Forelimb muscle (tissue), 1 donor: ENCODE results near the gene MYO3B. TPM values are rescaled to one million over a fixed set of nuclear protein-coding genes. Genes with fewer than 3 reads are reported as not detected.

Source experiments
- DNase-seq: peaks from one replicate; pipeline ENCODE4 v3.0.0-alpha.2; 2013; ENCODE audit warnings: low read depth
- polyA plus RNA-seq: library from polyadenylated mRNA; unstranded; fragments of 120-200 nt; gene quantifications from one replicate; pipeline ENCODE4 v1.2.1, GENCODE V29; 2013; ENCODE audit not compliant: insufficient read length

The MYO3B gene
- polyA plus RNA-seq, 1 donor = 0.10 TPM

DNA sequence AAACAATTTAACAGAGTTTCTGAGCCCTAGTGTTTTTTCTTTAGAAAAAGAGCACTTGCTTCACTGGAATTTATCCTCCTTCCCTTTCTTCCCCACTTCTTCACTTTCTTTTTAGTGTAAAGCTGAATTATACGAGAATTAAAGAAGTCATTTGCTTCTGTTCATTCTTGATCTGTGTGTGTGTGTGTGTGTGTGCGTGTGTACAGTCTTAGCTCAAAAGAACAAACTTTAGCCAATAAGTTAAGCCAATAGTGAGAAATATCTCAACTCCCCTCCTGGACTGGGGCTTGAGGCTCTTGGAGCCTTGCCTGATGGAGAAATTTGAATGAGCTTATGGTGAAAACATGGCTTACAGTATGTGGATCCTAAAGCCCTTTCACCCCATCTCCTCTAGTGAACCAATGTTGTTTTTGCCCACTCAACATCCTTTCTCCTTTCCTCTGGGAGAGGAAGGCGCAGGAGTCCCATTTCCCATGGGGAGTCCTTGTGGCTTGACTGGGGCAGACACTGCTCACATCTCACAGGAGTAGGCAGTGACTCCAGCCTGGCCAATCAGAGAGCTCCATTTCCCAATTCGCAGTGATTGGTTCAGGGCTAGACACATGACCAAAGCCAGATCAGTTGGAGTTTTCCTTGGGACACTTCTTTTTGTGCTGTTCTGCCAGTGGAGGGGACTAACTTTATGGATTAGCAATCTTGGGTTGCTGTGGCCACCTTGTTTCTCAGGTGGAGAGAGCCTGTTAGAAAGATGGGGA is 16.3 kb upstream of the MYO3B start:
- DNase-seq = no peak

DNA sequence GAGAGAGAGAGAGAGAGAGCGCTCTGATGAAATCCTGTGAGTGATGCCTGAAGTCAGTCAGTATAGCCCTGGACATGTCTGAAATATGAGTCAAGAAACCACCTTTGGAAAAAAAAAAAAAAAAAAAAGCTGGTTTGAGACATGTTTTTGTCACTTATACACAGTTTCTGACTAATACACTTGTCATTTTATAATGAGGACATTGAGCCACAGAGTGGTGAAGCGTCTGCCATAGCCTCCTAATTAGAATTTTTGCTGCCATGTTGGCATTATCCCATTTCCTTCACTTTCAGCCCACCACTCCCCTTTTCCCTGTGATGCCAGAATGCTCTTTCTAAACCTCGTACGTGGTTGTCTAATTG is 15.7 kb upstream of the MYO3B start:
- no peak for DNase-seq

DNA sequence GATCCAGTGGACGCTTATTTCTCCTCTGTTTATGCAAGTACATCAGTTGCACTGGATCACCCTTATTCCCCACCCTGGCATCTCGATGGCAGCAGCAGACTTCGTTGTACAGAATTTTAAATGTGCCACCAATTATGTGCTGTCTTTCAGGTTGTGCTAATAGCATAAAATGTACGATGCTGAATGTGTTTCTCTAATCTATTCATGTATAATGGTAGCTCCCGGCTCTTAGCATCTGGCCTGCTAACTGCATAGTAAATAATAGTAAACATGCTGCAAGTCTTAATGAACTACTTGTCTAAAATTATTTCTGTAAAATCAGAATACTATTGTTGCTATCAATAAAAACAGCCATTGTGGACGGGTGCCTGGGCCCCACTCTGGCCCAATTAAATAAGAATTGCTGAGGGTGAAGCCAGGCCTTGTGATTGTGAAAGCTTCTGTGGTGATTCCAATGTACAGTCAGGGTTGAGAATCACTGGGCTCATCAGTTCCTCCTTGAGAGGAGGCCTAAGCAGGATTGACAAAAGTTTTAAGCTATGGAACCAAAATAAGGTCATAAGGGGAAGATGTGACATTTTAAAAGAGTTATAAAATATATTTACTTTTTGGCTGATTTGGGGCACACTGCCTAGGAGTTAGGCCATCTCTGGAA is 14.4 kb upstream of the MYO3B start:
- DNase-seq = no peak

DNA sequence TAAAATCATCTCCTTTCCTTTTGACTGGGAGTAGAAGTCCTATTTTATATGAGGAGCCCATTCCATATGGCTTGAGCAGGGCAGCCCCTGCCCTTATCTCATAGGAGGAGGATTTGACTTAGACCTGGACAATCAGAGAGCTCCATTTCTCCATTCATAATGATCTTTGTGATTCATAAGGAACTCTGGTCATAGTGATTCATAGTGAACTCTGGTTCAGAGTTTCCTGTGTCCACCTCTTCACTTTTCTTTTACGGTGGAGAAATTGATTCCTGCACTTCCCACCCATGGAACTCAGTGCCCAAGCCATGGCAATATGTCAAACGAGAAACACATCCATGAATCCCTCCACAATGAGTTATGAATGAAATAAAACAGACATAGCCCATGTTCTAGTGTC is 12.8 kb upstream of the MYO3B start:
- DNase-seq = no peak

DNA sequence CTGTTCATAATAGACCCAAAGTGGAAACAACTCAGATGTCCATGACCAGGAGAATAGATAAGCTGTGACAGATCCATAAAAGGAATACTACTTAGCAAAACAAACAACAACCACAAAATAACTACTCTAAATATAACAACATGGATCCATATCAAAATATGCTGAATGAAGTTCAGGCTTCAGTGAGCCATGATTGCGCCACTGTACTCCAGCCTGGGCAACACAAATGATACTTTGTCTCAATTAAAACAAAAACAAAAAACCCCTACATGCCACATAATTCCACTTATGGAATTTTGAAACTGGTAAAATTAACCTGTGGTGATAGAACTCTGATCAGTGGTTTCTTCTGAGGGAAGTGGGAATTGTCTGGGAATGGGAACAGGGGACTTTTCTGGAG is 11.2 kb upstream of the MYO3B start:
- DNase-seq = no peak

DNA sequence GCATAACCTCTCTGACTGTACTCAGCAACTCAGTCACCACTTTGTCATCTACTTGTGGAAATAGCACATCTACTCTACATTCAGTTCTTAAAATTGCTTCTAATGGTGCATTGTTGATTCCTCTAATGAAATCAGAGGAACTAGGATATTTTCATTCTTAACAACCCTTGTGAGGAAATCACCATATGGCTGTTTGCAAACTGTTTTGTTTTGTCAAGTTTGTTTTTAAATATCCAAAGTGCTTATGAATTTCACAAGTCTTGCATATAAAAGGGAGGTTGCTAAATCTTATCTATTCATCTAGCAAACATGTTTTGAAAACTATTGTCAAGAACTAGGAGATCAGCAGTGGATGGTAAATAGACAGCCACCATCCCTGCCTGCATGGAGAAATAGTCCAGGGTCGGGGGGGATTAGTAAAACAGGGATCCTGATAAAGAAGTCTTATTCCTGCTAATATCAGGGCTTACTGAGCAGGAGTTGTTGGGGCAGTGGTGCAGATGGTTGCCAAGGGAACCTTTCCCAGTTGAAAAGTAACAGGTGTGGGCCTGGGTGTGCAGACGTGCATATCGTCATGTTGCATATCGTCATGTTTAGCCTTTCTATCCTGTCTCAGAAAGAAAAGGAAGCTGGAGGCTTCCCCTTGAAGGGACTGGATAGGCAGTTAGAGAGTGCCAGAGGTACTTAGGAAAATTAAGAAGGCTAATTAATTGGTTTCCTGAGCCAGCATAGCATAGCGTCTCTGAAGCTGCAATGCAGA is 7.5 kb upstream of the MYO3B start:
- no peak for DNase-seq

DNA sequence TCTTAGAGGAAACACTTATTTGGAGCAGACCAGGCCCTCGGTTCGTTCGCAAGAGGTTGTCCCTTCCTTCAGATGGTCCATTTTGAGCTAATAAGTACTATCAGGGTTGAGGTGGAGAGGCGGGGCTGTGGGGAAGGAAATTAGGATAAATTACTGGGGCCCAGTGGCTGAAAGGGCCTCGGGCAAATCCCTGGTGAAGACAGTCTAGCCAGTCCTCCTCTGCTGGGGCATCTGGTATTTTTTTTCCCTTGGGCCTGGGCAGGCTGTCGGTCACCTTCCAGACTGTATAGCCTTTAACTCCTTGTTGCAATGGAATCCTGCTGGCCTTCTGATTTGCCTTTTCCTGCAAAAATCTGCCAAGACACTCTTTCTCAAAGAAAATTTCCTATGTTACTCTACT is 1.7 kb upstream of the MYO3B start:
- DNase-seq = no peak

DNA sequence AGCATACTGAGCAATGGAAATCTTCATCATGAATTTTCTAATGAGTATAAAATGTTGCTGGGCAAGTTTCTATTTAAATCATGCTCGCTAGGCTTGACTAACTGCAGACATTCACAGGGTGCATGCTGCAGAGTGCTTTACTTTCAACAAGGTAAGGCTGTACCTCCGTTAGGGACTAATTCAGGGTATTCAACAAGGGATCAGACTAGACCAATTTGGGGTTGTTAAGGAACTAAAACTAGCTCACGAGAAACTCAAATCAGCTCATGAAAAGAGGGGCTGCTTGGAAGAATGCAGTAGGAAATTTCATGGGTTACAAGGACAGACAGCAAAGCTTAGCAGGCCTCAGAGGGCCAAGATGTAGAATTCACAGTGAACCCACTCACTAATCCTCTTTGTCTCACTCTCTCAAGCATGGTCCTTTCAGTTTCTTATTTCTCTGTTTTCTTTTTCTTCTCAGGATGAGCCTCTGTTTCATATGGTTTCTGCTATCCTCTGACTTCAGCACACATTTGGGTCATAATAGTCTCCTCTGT is 2.2 kb downstream of the MYO3B start:
- DNase-seq = no peak

DNA sequence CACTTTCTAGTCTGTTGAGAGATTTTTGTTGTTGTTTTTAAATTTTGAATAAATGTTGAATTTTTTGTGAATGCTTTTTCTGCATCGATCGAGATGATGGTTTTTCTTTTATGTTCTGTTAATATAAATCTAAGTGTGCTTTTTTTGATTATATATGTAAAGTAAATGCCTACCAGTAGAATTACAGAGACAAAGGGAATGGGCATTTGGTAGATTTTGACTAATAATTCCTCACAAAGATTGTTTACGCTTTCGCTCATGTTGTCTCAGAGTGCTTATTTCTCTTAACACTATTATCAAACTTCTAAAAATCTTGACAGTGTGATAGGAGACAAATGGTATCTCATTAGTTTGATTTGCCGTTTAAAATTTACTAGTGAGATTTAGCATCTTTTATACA is 3.7 kb downstream of the MYO3B start:
- DNase-seq = no peak

DNA sequence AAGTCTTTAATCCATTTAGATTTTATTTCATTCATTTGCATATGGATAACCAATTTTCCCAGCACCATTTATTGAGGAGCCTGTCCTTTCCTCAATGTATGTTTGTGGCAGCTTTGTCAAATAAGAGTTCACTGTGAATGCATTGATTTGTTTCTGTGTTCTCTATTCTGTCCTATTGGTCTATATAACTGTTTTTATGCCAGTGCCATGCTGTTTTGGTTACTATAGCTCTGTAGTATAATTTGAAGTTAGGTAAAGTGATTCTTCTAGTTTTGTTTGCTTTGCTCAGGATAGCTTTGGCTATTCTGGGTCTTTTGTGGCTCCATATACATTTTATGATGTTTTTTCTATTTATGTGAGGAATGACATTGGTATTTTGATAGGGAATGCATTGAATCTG is 7.4 kb downstream of the MYO3B start:
- DNase-seq = no peak

DNA sequence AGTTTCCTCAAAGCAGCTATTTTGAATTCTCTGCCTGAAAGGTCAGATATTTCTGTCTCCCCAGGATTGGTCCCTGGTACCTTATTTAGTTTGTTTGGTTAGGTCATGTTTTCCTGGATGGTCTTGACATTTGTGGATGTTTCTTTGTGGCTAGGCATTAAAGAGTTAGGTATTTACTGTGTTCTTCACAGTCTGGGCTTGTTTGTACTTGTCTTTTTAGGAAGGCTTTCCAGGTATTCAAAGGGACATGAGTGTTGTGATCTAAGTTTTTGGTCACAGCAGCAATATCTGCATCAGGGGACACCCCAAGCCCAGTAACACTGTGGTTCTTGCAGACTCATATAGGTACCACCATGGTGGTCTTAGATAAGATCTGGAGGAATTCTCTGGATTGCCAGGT is 11.8 kb downstream of the MYO3B start:
- no peak for DNase-seq

DNA sequence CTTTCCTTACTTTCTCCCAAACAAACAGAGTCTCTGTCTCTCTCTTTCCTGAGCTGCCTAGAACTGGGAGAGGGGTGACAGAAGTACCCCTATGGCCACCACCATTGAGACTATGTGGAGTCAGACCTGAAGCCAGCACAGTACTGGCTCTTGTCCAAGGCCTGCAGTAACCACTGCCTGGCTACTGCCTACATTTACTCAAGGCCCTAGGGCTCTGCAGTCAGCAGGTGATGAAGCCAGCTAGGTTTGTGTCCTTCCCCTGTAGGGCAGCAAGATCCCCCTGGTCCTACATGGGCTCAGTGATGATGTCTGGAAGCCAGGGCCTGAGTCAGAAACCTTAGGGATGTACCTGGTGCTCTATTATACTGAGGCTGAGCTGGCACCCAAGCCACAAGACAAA is 12.2 kb downstream of the MYO3B start:
- DNase-seq = no peak

DNA sequence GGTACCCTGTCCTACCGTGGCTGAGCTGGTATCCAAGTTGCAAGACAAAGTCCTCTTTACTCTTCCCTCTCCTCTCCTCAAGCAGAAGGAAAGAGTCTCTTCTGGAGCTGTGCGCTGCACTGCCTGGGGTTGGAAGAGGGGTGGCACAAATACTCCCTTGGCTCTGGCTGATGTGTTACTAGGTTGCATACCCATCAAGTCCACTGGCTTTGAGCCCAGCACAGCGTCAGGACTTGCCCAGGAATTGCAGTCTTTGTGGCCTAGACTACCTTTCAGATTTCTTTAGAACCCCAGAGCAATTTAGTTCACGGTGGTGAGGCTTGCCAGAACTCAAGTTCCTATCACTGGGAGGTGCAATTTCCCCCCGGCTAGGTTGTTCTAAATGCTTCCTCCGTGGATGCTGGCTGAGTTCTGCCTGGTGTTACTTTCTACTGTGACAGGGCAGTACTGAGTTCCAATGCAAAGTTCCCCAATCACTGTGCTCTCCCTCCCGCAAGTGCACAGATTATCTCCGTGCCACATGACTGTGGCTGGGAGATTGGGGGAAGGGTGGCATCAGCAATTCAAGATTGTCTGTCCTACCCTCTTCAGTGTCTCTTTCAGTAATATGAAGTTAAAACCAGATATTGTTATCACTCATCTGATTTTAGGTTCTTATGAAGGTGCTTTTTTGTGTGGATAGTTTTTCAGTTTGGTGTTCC is 13.4 kb downstream of the MYO3B start:
- no peak for DNase-seq

DNA sequence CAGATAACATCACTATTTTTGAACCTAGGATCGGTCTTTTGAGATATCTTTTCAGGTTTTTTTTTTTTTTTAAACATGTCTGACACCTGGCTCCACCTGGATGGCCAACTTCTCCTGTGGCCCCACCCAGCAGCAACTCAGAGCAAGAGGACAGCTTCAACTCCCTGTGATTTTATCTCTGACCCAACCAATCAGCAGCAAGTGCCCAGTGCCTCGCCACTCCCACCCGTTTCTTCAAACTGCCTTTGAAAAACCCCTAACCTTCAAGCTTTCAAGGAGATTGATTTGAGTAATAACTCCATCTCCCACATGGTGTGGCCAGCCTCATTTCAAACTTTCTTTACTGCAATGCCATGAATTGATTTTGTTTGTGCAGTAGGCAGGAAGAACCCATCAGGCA is 19.0 kb downstream of the MYO3B start:
- DNase-seq = no peak

DNA sequence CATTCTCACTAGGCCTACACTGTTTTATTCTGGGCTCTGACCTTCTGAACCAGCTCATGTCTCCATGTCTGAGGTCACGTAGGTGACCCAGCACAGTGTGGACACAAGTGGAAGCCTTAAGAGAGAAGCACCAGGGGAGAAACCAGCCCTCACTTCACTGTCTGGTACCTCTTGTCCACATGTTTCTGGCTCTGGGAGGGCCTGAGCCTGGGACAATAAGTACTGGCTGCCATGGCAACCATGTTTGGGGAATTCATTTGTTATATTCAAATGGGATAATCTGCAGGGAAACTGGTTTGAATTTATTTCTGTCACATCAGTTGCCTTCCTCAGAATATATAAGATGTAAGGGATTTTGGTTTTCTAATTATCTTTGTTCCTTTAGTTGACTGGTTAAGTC is 23.3 kb downstream of the MYO3B start:
- no peak for DNase-seq

DNA sequence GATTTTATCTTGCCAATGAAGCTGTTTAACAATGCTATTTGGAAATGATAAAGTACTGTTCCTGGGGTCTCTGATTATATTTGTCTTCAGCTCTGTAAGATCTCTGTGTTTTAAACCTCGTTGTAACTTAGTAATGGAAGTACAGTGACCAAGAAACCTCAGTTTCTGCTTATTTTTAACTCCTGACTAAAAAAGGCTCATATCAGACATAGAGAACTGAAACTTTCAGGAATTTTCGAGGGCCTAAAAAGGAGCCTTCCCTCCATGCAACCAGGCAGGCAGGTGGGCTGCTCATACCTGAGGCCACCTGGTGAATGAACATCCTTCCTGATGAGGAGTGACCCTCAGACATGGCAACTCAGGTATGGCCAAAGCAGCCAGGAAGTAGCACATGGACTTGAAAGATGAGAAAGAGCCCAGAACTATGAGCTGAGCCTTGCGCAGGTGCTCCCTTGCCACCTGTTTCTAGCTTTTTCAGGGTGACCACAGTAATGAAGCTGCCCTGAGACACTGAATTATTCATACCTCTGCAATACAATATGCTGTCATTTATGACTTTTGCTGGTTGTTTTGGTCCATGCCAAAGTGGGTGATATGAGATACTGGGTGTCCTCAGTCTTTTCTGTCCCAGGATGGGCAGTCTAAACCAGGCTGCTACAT is 23.9 kb downstream of the MYO3B start:
- DNase-seq = no peak

DNA sequence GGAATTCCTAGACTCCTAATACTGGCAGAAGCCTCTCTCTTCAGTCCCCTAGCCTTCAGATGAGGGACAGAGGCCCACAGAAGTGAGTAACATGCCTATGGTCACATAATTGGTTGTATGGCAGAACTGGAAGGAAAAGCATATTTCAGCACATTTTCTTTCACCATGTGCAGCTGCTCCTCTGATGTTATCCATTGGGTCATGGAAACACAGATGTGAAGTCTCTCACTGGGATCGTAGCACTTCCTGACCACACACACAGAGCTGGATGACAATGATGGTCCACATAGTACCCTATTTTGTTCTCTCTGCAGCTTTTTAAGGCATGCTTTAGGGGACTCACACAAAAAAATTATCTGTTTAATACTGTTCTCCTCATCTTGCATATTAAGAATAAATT is 24.5 kb downstream of the MYO3B start:
- DNase-seq = peak; percentile 60

DNA sequence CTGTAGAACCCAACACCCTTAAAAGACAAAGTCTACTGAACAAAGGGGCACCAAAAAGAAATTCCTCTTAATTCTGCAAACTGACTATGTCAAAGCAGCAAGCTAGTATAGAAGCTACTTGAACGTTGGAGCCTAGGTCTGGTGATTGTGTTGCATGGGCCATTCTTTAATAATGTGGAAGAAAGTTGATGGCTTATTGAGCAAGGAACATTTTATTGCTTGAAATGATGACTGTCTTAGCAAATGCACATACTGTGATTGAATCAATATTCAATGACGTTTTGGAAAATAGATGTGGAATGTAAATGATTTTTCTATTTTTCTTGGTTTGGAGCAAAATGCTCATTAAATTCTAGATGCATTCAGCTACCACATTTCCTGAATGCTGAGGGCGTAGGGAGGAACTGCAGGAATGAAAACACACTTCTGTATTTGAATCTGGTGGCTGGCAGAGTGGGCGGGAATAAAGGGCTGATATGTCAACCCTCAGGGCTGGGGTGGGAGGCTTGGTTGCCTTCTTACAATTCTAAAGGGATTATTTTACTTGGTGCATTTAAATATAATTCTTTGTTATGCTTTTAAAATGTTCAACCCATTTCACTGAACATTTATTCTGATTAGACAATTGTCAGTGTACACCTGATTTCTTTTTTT is 26.5 kb downstream of the MYO3B start:
- no peak for DNase-seq

DNA sequence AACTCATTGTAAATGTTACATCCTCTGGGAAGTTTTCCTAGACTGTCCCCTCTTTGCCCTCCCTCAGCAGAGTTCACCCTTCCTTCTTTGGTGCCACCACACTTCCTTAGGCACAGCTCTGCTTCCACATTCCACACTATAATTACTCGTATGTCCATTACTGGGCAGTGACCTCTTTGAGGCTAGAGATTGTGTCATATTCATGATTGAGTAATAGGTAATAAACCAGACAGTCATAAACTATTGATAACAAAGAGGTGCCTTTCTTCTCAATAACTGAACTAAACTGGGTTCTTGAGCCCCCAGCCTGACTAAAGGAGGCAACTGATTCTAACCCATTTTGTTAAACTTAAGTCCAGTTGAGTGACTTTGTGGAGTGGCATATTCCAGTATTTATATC is 28.3 kb downstream of the MYO3B start:
- DNase-seq = no peak

DNA sequence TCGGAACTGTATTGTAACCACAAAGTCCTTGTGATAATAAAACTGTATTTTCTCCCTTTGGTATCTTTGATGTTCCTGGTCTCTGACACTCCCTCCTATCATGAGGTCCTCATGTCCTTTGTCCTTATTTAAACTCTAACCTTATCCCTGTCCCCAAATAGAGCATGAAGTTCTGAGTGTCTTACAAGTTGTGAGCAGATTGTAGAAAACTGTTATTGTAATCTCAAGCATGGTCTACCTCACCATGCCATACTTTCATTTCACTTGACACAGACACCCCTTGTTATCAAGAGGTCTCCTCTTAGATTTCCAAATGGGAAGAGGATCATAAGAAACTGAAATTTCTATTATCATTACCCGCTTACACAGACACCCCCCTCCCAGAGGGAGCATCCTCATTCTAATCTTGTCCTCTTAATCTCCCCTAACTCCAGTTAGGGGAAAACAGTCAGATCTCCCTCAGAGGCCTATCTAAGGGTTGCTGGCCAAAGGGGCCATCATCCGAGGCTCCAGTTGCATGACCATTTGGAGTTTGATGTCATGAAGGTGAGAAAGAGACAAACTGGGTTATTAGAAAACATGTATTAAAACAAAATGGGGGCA is 29.0 kb downstream of the MYO3B start:
- DNase-seq = no peak

DNA sequence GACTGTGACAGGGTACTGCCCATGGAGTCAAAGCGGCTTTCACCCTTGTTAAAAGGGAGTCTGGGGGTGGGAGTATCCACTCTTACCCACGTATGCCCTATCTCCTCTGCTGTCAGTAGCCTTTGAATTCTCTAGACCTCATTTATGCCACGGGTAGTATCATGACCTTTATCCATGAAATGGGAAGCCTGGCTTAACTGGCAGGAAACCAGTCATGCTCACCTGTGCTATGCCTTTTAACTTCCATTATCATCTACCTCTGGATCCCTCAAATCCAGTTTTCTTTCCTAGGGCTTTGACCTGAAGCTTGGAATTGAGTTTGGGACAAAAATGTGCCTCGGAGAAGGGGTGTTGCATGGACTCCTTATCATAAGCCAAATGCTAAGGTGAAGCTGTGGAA is 30.0 kb downstream of the MYO3B start:
- no peak for DNase-seq
